Ovary (tissue), 9 donors: ENCODE measurements around the gene EEFSEC. TPM values are rescaled to one million over a fixed set of nuclear protein-coding genes. Genes with fewer than 3 reads are reported as not detected.

Source experiments
- DNase-seq, 5 donors: peaks; one replicate each; pipeline ENCODE4 v3.0.0-alpha.2; 2019 to 2020
- H3K27ac ChIP-seq, 2 donors: fragments of 200-600 bp; one replicate each; pipeline versions ENCODE4 v1.5.1 to v1.8.0; 2019 to 2022
- H3K27me3 ChIP-seq: fragments of 200-600 bp; one replicate; pipeline ENCODE4 v1.8.0; 2022
- H3K36me3 ChIP-seq: fragments of 200-600 bp; sonication (generic); one replicate; pipeline ENCODE4 v1.5.1; 2019
- H3K4me1 ChIP-seq: one replicate; pipeline ENCODE4 v1.8.1; 2013; ENCODE audit warnings: mild to moderate bottlenecking, moderate library complexity; ENCODE audit not compliant: insufficient read depth
- H3K4me3 ChIP-seq: fragments of 200-600 bp; sonication (generic); one replicate; pipeline ENCODE4 v1.5.1; 2017
- H3K9me3 ChIP-seq, 2 donors: fragments of 200-600 bp in 1 of 2; sonication (generic) in 1 of 2; one replicate each; pipeline versions ENCODE4 v1.5.1 to v1.8.1; 2013 to 2019; ENCODE audit warnings: mild to moderate bottlenecking in 1 of 2, moderate library complexity in 1 of 2
- CTCF ChIP-seq, 3 donors: fragments of 450-650 bp in 2 of 3; fragments of 200-600 bp in 1 of 3; IDR thresholded peaks; one replicate each; pipeline versions ENCODE4 v1.5.1 to v1.8.0; 2016 to 2022; ENCODE audit warnings: antibody characterized with exemption in 3 of 3, mild to moderate bottlenecking in 1 of 3
- EP300 ChIP-seq: sonication (generic); formaldehyde crosslinking; IDR thresholded peaks from one replicate; pipeline ENCODE4 v1.6.1; 2017; ENCODE audit warnings: antibody characterized with exemption
- POLR2A ChIP-seq: fragments of 450-650 bp; IDR thresholded peaks from one replicate; pipeline ENCODE4 v1.6.1; 2017; ENCODE audit warnings: antibody characterized with exemption, mild to moderate bottlenecking, moderate library complexity
- WGBS, 3 donors: extraction: QIAGEN DNeasy Blood & Tissue Kit in 1 of 3; methylation state at CpG; one replicate each; pipeline versions ENCODE4 v1.1.5 to v1.1.7; 2013 to 2017; 5-methylcytosine and 5-hydroxymethylcytosine counted together
- intact Hi-C, 4 donors: fragments of 100-400 bp; cut with DNase I; formaldehyde crosslinking; loops; one replicate each; pipeline versions ENCODE4 v1.11.0 to v1.15.1; 2022 to 2023
- polyA plus RNA-seq, 2 donors: library from polyadenylated mRNA; stranded (reverse); fragments of 200-250 nt in 1 of 2; fragments of 350-450 nt in 1 of 2; fragmentation: Illumina TruSeq in 1 of 2; extraction: RNeasy Lipid Tissue Mini Kit (QIAGEN cat#74804) in 1 of 2; gene quantifications; one replicate each; pipeline ENCODE4 v1.2.3, GENCODE V29; 2013 to 2014
- total RNA-seq, 7 donors: library from RNA; depleted of rRNA in 2 of 7; stranded (reverse); fragments of >200 nt in 2 of 7; fragmentation: NEBNext Ultra II Directional in 3 of 7; extraction: Animal tissue kit (Norgen Biotek cat#: 25700) in 3 of 7; gene quantifications; one replicate each; pipeline versions ENCODE4 v1.1.0 to v1.2.4, GENCODE V29; 2016 to 2023
- donor health status: DM: no; HTN: no; CAD: no; lungs with moderate emphysema.
- donor health status: DM: no; HTN: no; CAD: no.
- donor health status: Bipolar disorder and iron deficiency.
- donor health status: DM: yes; HTN: yes; CAD: no.
- donor health status: DM: no; HTN: no; CAD: no.
- donor health status: DM: yes; HTN: yes; CAD: no.

The EEFSEC gene
- total and polyA plus RNA-seq, 9 donors, result 6.8 to 21.0 (median 15.4) TPM

GRCh38 chr3:128173200-128173599 is 19.9 kb downstream of the EEFSEC start:
- H3K4me3 ChIP-seq, result no peak overlapping the region
- no peaks in the 10 kb centered on the region for H3K27me3 ChIP-seq
- no peak overlapping the region for H3K27ac ChIP-seq
- H3K36me3 ChIP-seq, result no peaks in the 10 kb centered on the region
- no peak for DNase-seq
- no peaks in the 10 kb centered on the region for H3K9me3 ChIP-seq
- TF ChIP-seq CTCF (IDR thresholded peaks at IDR 0.05) (no peak), POLR2A (no peak), EP300 (no peak)
- intact Hi-C loops, result loop anchor here in 3 of 4 donors (5.0 kb wide), 3 partner anchors 249 to 324 kb away; no protein-coding TSS in a partner anchor
- 33 to 44% (median 33%) methylated on average over 8 of the region's 8 CpGs for WGBS, 3 donors
- H3K4me1 ChIP-seq, result peaks cover 2% of the 10 kb centered on the region

- Histone ChIP-seq H3K4me1 (peaks cover 2% of the 10 kb centered on the region), H3K4me3 (no peak overlapping the region), H3K36me3 (no peaks in the 10 kb centered on the region), H3K27me3 (no peaks in the 10 kb centered on the region), H3K9me3 (no peaks in the 10 kb centered on the region), H3K27ac (no peak overlapping the region)
- intact Hi-C loops, result loop anchor here in 3 of 4 donors (5.0 kb wide), 3 partner anchors 248 to 323 kb away; no protein-coding TSS in a partner anchor
- WGBS, 3 donors, result 71 to 81% (median 73%) methylated on average over 7 of the region's 7 CpGs
- no peak for DNase-seq
- no peak for TF ChIP-seq POLR2A
- TF ChIP-seq EP300, result no peak
- TF ChIP-seq CTCF (IDR thresholded peaks at IDR 0.05), result no peak
Observed at GRCh38 chr3:128173849-128174248, 20.6 kb downstream of the EEFSEC start.

- peaks cover 2% of the 10 kb centered on the region for H3K4me1 ChIP-seq
- H3K27ac ChIP-seq, result no peak overlapping the region
- TF ChIP-seq CTCF (IDR thresholded peaks at IDR 0.05) (no peak), POLR2A (no peak), EP300 (no peak)
- H3K36me3 ChIP-seq, result no peaks in the 10 kb centered on the region
- no peaks in the 10 kb centered on the region for H3K27me3 ChIP-seq
- no peaks in the 10 kb centered on the region for H3K9me3 ChIP-seq
- 68 to 87% (median 76%) methylated on average over 9 of the region's 9 CpGs for WGBS, 3 donors
- no peak overlapping the region for H3K4me3 ChIP-seq
- no peak for DNase-seq
- intact Hi-C loops, result loop anchor here in 3 of 4 donors (5.0 kb wide), 3 partner anchors 247 to 322 kb away; no protein-coding TSS in a partner anchor
Observed at GRCh38 chr3:128174675-128175590, 21.7 kb downstream of the EEFSEC start.

GRCh38 chr3:128175768-128176167 is 22.5 kb downstream of the EEFSEC start:
- no peak for DNase-seq
- WGBS, 3 donors, result 93 to 99% (median 93%) methylated on average over 5 of the region's 5 CpGs
- H3K9me3 ChIP-seq, result no peaks in the 10 kb centered on the region
- peaks cover 2% of the 10 kb centered on the region for H3K4me1 ChIP-seq
- H3K4me3 ChIP-seq, result no peak overlapping the region
- H3K27ac ChIP-seq, result no peak overlapping the region
- intact Hi-C loops, result no loop called here
- TF ChIP-seq POLR2A (no peak), CTCF (IDR thresholded peaks at IDR 0.05) (no peak), EP300 (no peak)
- no peaks in the 10 kb centered on the region for H3K27me3 ChIP-seq
- H3K36me3 ChIP-seq, result no peaks in the 10 kb centered on the region
